Fibroblast of villous mesenchyme (primary cell): ENCODE measurements around the gene TEX48. TPM values are rescaled to one million over a fixed set of nuclear protein-coding genes. Genes with fewer than 3 reads are reported as not detected.

ENCODE experiments used
- DNase-seq: peaks from one replicate; pipeline ENCODE4 v3.0.0-alpha.2; 2010; ENCODE audit warnings: low read depth
- H3K4me3 ChIP-seq: 2 replicates; pipeline ENCODE4 v1.5.1; 2011; ENCODE audit warnings: low read depth, mild to moderate bottlenecking, low read length
- total RNA-seq: library from RNA; depleted of rRNA; stranded (reverse); fragments of >200 nt; gene quantifications from 2 replicates; pipeline ENCODE4 v1.2.3, GENCODE V29; 2012
- TF ChIP-seq, protein P1 (sequence below): IDR thresholded peaks from 2 replicates; pipeline ENCODE4 v1.5.1; 2012; ENCODE audit warnings: low read depth, mild to moderate bottlenecking, low read length; ENCODE audit not compliant: insufficient read depth

Gene TEX48
- total RNA-seq, 1 donor = not detected

- no peak overlapping the region for H3K4me3 ChIP-seq
- DNase-seq = no peak
- TF ChIP-seq, protein P1, sequence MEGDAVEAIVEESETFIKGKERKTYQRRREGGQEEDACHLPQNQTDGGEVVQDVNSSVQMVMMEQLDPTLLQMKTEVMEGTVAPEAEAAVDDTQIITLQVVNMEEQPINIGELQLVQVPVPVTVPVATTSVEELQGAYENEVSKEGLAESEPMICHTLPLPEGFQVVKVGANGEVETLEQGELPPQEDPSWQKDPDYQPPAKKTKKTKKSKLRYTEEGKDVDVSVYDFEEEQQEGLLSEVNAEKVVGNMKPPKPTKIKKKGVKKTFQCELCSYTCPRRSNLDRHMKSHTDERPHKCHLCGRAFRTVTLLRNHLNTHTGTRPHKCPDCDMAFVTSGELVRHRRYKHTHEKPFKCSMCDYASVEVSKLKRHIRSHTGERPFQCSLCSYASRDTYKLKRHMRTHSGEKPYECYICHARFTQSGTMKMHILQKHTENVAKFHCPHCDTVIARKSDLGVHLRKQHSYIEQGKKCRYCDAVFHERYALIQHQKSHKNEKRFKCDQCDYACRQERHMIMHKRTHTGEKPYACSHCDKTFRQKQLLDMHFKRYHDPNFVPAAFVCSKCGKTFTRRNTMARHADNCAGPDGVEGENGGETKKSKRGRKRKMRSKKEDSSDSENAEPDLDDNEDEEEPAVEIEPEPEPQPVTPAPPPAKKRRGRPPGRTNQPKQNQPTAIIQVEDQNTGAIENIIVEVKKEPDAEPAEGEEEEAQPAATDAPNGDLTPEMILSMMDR = no peak
These were observed 7.8 kb downstream of the TEX48 start for GRCh38 chr9:114674076-114674797.

DNA sequence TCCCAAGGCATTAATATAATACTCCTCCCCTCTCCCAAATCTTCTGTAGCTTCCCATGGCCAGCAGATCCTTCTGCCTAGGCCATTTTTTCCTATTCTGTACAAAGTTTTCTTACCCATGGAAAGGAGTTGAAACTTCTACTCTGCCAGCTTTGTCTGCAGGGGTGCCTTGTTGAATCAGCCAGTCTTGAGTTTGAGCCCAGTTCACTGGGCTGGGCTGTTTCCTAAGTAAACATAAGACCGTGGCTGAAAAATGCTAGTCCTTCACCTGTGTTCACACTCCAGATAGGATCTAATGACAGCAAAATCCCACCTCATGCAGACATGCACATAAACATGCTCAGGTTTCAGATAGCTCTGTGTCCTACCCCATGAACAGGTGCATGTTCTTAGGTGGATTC is 10.4 kb downstream of the TEX48 start:
- H3K4me3 ChIP-seq = no peak overlapping the region
- TF ChIP-seq, protein P1 = no peak
- DNase-seq = no peak

GRCh38 chr9:114669961-114670360 is 12.0 kb downstream of the TEX48 start:
- TF ChIP-seq, protein P1 = no peak
- no peak for DNase-seq

DNA sequence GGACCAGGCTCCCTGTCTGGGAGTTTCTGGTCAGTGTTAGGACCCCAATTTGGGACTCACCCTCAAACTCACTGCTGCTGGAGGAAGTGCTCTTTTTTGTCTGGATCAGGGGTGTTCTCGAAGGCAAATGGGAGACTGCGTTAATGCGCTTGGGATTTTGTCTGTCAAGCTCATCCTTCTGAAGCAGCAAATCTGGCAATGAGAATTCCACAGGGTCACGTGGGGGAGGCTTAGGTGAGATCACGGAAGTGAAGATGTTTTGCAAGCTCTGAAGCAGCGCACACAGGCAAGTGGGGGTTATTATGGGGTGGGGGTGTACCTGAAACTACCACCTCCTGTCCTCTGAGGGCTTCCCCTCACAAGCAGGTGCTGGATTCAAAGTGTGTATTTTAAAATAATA is 13.8 kb downstream of the TEX48 start:
- TF ChIP-seq, protein P1 = no peak
- H3K4me3 ChIP-seq = no peak overlapping the region
- no peak for DNase-seq

More at GRCh38 chr9:114669961-114670360, 12.0 kb downstream of the TEX48 start:
- H3K4me3 ChIP-seq = no peak overlapping the region

DNA sequence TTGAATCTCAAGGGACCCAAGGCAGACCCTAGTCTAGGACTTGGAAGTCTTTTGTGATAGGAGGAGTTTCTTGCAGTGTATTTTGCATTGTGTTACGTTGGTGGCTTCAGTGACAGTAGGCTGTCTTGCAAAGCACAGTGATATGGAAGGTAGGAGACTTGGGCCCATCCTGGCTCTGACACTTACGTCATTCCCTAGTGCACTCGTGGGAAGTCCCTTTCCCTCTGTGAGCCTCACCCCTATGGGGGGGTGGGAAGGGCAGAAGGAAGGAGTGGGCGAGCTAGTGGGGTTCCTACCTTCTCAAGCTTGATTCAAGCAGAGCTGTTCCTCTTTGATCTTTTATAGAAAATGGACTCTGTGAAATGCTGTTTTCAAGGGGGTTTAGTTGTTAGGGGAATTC is 15.1 kb downstream of the TEX48 start:
- no peak overlapping the region for H3K4me3 ChIP-seq
- TF ChIP-seq, protein P1 = no peak
- DNase-seq = no peak

- no peak overlapping the region for H3K4me3 ChIP-seq
- no peak for DNase-seq
- TF ChIP-seq, protein P1 = no peak
These were observed 15.6 kb downstream of the TEX48 start for GRCh38 chr9:114666401-114666800.

GRCh38 chr9:114664181-114664580 is 17.8 kb downstream of the TEX48 start:
- H3K4me3 ChIP-seq = no peak overlapping the region
- TF ChIP-seq, protein P1 = no peak
- DNase-seq = no peak
